ENCODE measurements around the gene VPS13A.
"Not testable (repeated sequence)": the region's sequence is repeated elsewhere in the genome, so short reads cannot be mapped to it uniquely, and the experiment has no call there.

VPS13A gene

DNA sequence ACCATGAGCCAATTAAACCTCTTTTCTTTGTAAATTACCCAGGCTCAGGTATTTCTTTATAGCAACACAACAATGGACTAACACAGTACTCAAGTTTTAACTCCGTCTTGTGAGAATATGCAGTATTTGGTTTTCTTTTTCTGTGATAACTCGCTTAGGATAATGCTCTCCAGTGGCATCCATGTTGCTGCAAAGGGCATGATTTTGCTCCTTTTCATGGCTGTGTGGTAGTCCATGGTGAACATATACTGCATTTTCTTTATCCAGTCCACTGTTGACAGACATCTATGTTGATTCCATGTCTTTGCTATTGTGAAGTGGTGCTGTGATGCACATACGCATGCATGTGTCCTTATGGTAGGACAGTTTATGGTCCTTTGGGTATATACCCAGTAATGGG, 10.9 kb downstream of the VPS13A start:
- no peak for DNase-seq

DNA sequence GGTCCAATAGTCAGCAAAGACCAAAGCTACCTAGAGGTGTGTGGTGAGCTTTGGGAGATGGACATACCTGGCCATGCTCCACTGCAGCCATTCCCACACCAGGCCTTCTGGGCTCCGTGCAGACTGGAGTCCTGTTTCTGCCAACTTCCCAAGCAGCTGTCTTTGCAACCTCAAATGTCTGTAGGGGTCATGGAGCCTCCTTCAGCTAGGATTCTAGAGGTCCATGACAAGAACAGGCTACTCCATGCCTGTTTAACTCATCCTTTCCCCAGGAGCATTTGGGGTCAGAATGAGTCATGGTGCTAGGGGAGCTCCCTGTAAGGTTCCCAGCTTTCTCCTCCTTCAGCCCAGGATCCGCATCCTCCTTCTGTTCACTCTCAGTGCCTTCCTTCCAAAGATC, 17.1 kb downstream of the VPS13A start:
- DNase-seq: no peak

DNA sequence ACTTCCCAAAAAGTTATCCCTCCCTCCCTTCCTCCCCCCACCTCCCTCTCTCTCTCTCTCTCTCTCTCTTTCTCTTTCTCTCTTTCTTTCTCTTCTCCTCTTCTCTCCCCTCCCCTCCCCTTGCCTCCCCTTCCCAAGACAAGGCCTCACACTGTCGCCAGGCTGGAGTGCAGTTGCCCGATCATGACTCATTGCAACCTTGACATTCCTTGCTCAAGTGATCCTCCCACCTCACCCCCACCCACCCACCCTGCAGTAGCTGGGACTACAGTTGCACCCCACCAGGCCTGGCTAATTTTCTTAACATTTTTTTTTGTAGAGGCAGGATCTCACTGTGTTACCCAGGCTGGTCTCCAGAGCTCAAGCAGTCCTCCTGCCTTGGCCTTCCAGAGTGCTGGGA, 32.8 kb downstream of the VPS13A start:
- no peak for DNase-seq

DNA sequence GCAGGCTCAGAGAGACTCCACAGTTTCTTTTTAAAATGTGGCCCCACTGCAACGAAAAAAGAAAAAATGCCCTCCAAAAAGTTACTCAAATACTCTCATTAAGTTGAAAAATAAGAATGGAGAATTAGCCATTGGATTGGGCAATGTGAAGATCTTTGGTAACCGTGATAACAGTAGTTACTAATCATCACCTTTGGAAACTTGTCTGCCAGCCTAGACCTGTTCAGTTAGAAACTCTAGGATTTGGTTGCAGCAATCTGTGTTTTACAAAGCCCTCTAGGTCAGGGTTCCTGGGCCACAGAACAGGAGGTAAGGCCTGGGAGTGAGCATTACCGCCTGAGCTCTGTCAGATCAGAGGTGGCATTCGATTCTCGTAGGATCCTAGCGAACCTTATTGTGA, 34.2 kb downstream of the VPS13A start:
- no peak for DNase-seq

DNA sequence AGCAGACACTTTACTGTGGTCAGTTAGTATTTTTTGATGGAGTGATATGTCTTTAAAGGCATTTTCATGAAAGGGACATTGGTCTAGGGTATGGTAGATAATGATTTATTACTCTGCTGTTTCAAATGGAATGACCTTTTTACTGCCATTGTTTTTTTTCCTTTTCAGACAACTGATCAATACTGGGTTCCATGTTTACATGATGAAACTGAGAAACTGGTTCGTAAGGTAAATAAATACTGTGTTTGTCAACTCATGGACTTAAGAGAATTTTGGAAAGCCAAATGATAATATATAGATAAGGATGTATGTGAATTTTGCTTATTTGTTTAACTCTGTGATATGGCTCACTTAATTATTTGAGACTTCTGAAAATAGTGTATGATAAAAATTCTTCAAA, 35.5 kb downstream of the VPS13A start:
- DNase-seq: no peak

DNA sequence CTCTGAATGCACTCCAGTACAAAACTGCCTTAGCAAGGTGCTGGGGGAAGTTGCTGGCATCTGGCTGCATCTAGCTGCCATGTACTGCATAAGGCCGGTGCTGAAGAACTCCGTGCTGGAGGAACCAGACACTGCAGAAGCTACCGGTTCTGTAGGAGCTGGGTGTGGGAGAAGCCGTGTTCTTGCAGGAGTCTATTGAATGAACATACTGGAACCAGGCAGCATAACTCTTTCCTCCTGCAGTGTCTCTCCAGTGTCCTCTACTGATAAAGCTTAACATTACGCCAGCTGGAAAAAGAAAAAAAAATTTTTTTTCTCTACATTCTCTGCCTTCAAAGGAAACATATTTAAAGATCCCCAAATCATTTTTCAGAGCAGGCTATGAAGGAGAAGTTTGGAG, 38.5 kb downstream of the VPS13A start:
- no peak for DNase-seq

DNA sequence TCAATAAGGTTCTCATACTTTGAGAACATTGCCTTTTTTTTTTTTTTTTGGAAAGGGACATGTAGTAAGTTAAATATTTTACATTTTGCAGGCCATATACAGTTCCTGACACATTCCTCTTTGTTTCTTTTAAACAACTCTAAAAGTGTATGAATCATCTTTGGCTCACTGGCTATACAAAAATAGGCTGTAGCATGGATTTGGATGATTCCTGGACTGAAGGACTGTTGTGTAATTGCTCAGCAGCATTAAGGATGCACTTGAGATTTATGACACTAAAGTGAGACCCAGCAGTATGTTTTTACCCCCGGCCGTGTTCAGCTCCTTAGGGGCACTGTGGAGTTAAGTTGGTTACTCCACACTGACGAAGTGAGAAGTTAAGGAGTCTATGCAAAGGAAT, 41.3 kb downstream of the VPS13A start:
- DNase-seq: no peak

DNA sequence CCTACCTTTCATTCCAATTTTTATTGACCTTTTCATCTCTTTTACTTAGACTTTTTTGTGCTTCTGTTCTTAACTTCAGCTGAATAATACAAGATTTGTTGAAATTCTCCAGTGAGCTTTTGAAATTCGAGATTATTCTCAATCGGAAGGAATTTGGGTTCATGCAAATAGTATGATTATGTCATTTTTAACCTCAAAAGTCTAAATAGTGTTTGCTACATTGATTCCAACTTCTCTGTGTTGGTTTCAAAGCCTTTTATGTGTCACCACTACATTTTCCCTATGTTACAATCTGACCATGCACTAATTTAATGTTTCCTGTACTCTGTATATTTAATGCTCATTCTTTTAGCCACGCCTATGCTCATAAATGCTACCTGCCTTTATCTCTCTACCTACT, 44.1 kb downstream of the VPS13A start:
- no peak for DNase-seq

DNA sequence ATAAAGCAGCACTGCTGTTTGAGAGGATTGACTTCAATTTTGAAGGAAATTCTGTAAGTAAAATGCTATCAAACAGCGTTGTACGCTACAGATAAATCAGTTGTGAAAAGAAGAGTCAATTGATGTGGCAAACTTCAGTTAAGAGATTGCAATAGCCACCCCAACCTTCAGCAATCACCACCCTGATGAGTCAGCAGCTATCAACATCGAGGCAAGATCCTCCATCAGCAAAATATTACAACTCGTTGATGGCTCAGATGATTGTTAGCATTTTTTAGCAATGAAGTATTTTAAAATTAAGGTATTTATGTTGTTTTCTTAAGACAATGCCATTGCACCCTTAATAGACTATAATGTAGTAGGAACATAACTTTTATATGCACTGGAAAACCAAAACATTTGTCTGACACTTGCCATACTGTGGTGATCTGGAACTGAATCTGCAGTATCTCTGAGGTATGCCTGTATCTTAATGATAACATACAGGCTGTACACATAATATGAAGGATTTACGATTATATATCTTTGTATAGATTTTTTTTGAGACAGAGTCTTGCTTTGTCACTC, 47.5 kb downstream of the VPS13A start:
- DNase-seq: peak in 1 of 5 experiments; percentile 61

DNA sequence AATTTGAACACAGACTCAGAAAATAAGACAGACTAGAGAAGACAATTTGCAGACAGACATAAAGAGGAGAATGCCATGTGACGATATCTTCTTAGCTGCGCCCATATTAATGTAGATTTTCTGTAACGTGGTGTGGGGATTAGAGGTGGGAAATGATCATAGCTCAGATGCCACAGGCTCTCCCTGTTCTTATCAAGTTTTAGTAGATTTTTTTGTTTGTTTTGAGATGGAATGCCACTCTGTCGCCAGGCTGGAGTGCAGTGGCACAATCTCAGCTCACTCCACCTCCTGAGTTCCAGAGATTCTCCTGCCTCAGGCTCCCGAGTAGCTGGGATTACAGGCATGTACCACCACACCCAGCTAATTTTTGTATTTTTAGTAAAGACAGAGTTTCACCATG, 59.4 kb downstream of the VPS13A start:
- DNase-seq: no peak

DNA sequence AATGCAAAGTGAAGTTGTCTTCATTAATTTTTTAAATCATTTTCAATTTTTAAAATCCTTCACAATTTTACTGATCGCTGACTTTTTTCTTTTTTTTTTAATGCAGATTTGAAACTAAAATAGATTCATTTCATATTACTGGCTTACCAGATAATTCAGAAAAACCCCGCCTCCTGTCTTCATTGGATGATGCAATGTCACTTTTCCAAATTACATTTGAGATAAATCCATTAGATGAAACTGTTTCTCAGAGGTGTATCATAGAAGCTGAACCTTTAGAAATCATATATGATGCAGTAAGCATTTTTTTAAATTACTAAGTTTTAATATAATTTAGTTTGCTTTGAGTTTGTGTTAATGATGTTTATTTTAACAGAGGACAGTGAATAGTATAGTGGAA, 60.6 kb downstream of the VPS13A start:
- DNase-seq: no peak

DNA sequence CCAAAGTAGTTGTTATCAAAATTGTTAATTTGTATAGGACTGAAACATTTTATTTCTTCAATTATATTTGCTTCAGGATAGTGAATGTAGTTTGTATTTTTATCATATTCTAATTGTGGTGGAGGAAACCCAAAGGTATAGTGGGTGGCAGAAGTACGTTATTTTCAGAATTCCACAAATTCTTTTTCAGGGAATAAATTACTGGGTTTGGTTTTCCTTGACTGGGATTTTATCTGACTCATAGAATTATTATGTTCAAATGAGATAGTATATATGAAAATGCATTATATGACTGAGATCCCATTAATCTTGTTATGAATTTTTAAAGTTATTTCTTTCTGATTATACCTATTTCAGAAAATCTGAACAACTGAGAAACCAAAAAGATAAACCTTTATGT, 73.7 kb downstream of the VPS13A start:
- DNase-seq: no peak

DNA sequence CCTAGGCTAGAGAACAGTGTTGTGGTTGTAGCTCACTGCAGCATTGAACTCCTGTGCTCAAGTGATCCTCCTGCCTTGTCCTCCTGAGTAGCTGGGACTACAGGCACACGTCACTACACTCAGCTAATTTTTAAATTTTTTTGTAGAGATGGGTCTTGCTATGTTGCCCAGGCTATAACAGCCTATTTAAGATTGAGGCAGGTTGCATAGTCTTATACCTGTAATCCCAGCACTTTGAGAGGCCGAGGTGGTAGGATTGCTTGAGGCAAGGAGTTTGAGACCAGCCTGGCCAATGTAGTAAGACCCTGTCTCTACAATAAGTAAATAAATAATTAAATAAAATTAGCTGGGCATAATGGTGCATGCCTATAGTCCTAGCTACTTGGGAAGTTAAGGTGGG, 79.9 kb downstream of the VPS13A start:
- no peak for DNase-seq

DNA sequence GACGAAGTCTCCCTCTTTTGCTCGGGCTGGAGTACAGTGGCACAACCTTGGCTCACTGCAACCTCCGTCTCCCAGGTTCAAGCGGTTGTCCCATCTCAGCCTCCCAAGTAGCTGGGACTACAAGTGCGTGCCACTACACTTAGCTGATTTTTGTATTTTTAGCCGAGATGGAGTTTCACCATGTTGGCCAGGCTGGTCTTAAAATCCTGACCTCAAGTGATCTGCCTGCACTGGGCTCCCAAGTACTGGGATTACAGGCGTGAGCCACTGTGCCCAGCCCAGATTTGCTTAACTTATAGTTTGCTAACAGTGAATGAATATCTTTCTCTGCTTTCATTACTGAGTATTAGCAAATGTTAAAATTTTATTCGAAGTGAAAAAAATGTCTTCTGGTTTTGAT, 84.3 kb downstream of the VPS13A start:
- no peak for DNase-seq

DNA sequence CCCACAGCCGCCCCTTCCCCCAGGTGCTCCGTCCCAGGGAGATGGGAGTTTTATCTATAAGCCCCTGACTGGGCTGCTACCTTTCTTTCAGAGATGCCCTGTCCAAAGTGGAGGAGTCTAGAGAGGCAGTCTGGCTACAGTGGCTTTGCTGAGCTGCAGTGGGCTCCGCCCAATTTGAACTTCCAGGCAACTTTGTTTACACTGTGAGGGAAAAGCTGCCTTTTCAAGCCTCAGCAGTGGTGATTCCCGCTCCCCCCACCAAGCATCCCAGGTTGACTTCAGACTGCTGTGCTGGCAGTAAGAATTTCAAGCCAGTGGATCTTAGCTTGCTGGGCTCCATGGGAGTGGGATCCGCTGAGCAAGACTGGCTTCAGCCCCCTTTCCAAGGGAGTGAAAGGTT, 90.4 kb downstream of the VPS13A start:
- DNase-seq: not testable (repeated sequence)

DNA sequence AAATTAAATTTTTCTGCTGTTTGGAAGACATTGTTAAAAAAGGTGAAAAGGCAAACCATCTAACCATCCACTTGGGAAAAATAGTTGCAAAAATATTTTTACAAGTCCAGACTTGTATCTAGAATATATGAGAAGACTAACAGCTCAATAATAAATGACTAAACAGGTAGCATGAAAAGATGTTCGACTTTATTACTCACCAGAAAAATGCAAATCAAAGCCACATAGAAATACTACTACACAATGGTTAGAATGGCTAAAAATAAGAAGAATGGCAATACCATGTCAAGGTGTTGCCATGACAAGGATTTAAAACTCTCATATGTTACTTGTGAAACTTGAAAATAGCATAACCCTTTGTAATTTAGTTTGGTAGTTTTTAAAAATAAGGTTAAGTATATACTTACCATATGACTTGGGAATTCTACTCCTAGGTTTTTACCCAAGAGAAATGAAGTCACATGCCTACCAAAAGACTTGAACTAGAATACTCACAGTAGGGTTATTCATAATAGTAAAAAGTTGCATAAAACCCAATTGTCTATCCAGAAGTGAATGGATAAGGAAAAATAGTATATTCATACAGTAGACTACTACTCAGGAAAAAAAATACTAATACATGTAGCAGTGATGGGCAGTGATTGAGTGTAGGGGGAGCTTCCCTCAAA, 93.8 kb downstream of the VPS13A start:
- DNase-seq: no peak

DNA sequence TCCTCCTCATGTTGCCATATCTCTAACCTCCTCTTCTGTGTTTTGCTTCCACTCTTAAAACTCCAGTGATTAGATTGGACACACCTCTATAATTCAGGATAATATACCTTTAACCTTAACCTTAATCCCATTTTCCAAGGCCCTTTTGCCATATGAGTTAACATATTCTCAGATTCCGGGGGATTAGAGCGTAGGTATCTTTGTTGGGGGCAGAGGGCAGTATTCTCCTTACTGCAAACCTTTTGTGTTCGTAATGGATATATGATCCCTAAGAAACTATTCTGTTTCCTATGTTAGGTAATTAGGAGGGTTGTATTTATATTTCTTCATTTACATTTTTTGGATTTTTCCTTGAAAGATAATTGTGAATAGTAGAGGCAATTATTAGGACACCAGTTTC, 99.5 kb downstream of the VPS13A start:
- no peak for DNase-seq

DNA sequence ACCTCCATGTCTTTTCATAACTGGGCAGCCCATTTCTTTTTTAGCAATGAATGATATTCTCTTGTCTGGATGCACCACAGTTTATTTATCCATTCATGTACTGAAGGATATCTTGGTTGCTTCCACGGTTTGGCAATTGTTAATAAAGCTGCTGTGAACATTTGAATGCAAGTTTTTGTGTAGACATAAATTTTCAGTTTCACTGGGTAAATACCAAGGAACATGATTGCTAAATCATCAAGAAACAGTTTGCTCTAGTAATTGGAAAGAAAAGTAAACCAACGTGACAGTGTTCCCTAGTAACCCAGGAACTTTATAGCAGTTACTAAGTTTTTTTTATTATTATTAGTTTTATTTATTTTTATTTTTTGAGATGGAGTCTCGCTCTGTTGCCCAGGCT, 100.4 kb downstream of the VPS13A start:
- no peak for DNase-seq

DNA sequence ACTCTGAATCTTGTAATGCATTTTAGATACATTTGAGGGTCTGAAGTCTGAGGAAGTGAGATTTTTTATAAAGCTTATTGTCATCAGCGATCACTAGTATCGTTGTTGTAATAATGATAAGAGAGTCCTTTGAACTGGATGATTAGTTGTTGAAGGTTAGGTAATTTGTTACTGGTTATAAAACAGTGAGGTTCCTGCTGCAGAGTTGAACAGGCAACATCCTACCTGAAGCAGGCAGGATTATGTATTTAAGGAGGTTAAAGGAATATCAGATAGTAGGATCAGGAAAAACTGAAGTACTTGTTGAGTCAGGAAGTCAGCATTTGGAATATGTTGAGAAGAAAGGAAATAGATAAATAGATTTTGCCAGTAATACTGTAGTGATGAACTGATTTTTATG, 106.7 kb downstream of the VPS13A start:
- no peak for DNase-seq

DNA sequence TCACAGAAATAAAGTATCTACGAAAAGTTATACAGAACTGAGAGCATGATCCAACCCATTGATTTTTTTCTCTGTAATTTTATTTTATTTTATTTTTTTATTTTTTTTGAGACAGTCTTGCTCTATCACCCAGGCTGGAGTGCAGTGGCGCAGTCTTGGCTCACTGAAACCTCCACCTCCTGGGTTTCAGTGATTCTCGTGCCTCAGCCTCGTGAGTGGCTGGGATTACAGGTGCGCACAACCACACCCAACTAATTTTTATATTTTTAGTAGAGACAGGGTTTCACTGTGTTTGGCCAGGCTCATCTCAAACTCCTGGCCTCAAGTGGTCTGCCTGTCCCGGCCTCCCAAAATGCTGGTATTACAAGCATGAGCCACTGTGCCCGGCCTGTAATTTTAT, 107.3 kb downstream of the VPS13A start:
- no peak for DNase-seq

DNA sequence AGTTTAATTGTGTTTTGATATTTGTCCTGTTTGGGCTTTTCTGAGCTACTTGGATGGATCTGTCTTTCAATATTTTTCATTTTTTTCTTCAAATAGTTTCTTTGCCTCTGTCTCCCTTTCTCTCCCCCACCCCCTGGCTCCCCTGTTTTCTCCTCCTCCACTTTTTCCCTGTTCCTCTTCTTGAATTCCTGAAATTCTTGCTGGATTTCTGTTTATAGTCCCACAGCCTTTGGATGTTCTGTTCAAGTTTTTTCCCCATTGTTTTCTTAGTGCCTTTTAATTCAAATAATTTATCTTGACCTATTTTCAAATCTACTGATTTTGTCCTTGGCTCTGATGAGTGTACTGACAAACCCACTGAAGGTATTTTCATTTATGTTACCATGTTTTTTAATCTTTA, 113.0 kb downstream of the VPS13A start:
- no peak for DNase-seq

DNA sequence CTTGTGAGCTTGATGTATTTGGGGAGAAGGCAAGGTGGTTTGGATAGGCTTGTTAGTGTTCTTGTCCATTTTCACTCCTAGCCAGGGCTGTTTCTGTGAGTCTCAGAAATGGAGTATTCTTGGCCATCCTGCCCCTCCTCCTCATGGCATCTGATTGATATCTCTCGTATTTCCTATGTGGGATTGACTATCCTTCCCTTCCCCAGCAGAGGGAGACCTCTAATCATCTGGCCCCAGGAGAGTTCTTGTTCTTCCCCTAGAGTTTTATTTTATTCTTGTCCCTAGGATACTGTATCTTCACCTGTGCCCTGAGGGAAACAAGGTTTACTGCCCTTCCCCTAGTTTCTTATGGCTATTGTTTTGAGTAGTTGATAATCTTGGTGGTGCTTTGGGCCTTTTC, 114.4 kb downstream of the VPS13A start:
- DNase-seq: no peak

DNA sequence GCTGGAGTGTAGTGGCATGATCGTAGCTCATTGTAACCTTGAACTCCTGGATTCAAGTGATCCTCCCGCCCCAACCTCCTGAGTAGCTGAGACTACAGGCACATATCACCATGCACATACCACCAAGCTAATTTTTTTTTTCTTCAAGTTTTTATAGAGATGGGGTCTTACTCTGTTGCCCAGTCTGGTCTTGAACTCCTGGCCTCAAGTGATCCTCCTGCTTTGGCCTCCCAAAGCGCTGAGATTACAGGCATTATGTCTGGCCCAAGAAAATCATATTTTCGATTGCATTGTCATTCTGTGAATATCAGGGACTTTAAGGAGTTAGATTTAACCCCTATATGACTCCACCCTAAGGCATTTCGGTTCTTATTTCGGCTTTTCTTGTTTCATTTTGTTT, 116.6 kb downstream of the VPS13A start:
- no peak for DNase-seq

DNA sequence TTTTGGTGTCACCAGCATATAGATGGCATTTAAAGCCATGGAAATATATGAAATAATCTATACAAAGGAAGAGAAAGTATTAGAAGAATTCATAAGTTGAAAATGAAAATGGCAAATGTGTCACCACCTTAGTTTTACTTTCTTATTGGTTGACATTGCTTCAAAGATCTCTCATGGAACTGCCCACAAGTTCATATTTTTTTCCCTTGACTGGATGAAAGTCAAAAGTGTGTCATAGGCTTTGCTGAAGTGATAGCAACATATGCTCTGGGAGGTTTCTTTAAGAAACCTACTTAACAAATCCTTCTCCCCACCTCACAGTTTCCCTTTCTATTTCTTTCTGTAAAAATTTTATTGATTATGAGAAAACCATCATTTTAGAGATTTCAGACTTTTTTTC, 127.2 kb downstream of the VPS13A start:
- DNase-seq: peak in 1 of 5 experiments; percentile 13
